Liver (tissue), 3 donors: ENCODE measurements around the gene TMEM120B.

Source experiments
- FOXA1 ChIP-seq: IDR thresholded peaks from 2 replicates; pipeline ENCODE4 v1.6.1; 2016; ENCODE audit warnings: antibody characterized with exemption
- GABPA ChIP-seq, 2 donors: IDR thresholded peaks in 1 of 2; conservative IDR thresholded peaks in 1 of 2; 2 replicates each; pipeline ENCODE4 v1.6.1; 2016; ENCODE audit warnings: antibody characterized with exemption in 2 of 2, mild to moderate bottlenecking in 1 of 2, moderate library complexity in 1 of 2
- JUND ChIP-seq, 2 donors: IDR thresholded peaks; 2 replicates each; pipeline ENCODE4 v1.6.1; 2016; ENCODE audit warnings: antibody characterized with exemption in 2 of 2
- YY1 ChIP-seq: IDR thresholded peaks from 2 replicates; pipeline ENCODE4 v1.6.1; 2016; ENCODE audit warnings: antibody characterized with exemption, mild to moderate bottlenecking
- TF ChIP-seq, protein P1 (sequence below): fragments of 150-350 bp; IDR thresholded peaks from 2 replicates; pipeline ENCODE4 v1.5.1; 2017; ENCODE audit warnings: improper control_type of control experiment, low read depth, low read length; ENCODE audit not compliant: missing input control
- TF ChIP-seq, protein P2 (sequence below): IDR thresholded peaks from 2 replicates; pipeline ENCODE4 v1.6.1; 2016; ENCODE audit warnings: antibody characterized with exemption
- TF ChIP-seq, protein P3 (sequence below): IDR thresholded peaks from 2 replicates; pipeline ENCODE4 v1.6.1; 2016; ENCODE audit warnings: antibody characterized with exemption, mild to moderate bottlenecking
- donor health status: healthy.
- donor health status: healthy.

DNA sequence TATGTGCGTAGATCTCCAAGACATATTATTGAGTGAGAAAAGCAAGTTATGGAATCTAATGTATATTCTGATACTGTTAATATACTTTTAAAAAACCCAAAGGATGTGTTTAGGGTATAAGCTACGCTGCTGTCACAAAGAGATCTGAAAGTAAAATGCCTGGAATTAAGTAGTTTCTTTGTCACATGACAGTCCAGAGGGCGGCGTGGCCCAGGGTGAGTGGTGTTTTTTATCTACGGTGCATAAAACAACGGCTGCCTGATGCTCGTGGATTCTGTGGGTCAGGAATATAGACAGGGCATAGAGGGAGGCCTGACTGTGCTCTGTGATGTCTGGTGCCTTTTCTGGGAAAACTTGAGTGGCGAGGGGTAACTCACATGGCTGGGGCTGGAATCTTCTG is 21.3 kb downstream of the TMEM120B start:
- TF ChIP-seq JUND (IDR thresholded peaks at IDR 0.05) (no peak), FOXA1 (no peak), GABPA (IDR thresholded peaks at IDR 0.05 in 1 of 2, conservative IDR thresholded peaks at IDR 0.05 in 1 of 2) (no peak), YY1 (no peak)
- TF ChIP-seq, protein P1, sequence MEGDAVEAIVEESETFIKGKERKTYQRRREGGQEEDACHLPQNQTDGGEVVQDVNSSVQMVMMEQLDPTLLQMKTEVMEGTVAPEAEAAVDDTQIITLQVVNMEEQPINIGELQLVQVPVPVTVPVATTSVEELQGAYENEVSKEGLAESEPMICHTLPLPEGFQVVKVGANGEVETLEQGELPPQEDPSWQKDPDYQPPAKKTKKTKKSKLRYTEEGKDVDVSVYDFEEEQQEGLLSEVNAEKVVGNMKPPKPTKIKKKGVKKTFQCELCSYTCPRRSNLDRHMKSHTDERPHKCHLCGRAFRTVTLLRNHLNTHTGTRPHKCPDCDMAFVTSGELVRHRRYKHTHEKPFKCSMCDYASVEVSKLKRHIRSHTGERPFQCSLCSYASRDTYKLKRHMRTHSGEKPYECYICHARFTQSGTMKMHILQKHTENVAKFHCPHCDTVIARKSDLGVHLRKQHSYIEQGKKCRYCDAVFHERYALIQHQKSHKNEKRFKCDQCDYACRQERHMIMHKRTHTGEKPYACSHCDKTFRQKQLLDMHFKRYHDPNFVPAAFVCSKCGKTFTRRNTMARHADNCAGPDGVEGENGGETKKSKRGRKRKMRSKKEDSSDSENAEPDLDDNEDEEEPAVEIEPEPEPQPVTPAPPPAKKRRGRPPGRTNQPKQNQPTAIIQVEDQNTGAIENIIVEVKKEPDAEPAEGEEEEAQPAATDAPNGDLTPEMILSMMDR, result no peak
- TF ChIP-seq, protein P2, sequence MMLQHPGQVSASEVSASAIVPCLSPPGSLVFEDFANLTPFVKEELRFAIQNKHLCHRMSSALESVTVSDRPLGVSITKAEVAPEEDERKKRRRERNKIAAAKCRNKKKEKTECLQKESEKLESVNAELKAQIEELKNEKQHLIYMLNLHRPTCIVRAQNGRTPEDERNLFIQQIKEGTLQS, result no peak
- TF ChIP-seq, protein P3, sequence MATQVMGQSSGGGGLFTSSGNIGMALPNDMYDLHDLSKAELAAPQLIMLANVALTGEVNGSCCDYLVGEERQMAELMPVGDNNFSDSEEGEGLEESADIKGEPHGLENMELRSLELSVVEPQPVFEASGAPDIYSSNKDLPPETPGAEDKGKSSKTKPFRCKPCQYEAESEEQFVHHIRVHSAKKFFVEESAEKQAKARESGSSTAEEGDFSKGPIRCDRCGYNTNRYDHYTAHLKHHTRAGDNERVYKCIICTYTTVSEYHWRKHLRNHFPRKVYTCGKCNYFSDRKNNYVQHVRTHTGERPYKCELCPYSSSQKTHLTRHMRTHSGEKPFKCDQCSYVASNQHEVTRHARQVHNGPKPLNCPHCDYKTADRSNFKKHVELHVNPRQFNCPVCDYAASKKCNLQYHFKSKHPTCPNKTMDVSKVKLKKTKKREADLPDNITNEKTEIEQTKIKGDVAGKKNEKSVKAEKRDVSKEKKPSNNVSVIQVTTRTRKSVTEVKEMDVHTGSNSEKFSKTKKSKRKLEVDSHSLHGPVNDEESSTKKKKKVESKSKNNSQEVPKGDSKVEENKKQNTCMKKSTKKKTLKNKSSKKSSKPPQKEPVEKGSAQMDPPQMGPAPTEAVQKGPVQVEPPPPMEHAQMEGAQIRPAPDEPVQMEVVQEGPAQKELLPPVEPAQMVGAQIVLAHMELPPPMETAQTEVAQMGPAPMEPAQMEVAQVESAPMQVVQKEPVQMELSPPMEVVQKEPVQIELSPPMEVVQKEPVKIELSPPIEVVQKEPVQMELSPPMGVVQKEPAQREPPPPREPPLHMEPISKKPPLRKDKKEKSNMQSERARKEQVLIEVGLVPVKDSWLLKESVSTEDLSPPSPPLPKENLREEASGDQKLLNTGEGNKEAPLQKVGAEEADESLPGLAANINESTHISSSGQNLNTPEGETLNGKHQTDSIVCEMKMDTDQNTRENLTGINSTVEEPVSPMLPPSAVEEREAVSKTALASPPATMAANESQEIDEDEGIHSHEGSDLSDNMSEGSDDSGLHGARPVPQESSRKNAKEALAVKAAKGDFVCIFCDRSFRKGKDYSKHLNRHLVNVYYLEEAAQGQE, result no peak
